Stimulated activated effector memory CD8-positive, alpha-beta T cell treated with anti-CD3 and anti-CD28 coated beads, Interleukin-12 subunit alpha, Interleukin-12 subunit beta, amount 100 ng/mL, for 72 hours (primary cell): ENCODE measurements around the gene YTHDF2.
"Not testable (repeated sequence)": the region's sequence is repeated elsewhere in the genome, so short reads cannot be mapped to it uniquely, and the experiment has no call there.

Experiments used
- ATAC-seq: fragments of 150-1000 bp; cut with Tn5 transposase; 2 replicates; pipeline ENCODE4 v1.10.0; 2021
- DNase-seq, 2 donors: peaks; one replicate each; pipeline ENCODE4 v3.0.0; 2021 to 2022; ENCODE audit warnings: low spot score in 2 of 2
- H3K27ac Mint-ChIP-seq: one replicate; pipeline ENCODE4 v1.8.0; 2022; ENCODE audit warnings: mild to moderate bottlenecking, mixed read lengths
- H3K36me3 Mint-ChIP-seq: one replicate; pipeline ENCODE4 v1.8.0; 2022; ENCODE audit warnings: mild to moderate bottlenecking, mixed read lengths
- H3K4me1 Mint-ChIP-seq: one replicate; pipeline ENCODE4 v1.8.0; 2022; ENCODE audit warnings: mixed read lengths
- H3K4me3 Mint-ChIP-seq: one replicate; pipeline ENCODE4 v1.8.0; 2022; ENCODE audit warnings: mild to moderate bottlenecking, mixed read lengths
- H3K9me3 Mint-ChIP-seq: one replicate; pipeline ENCODE4 v1.8.0; 2022; ENCODE audit warnings: mixed read lengths

The YTHDF2 gene

GRCh38 chr1:28736450-28737306 is at the start of gene YTHDF2:
YTHDF2 (plus strand) TSS chr1:28736940; CDS start chr1:28737121, 181 bp downstream.
- Mint-ChIP-seq H3K27ac (peak within 1 kb of the TSS; percentile 93), H3K9me3 (no peaks in the 10 kb centered on the region), H3K4me3 (peak within 1 kb of the TSS; percentile 84), H3K4me1 (peaks cover 19% of the 10 kb centered on the region), H3K36me3 (no peaks in the 10 kb centered on the region)
- ATAC-seq (peak; percentile 97), DNase-seq (peak; percentile 97 to 99)

DNA sequence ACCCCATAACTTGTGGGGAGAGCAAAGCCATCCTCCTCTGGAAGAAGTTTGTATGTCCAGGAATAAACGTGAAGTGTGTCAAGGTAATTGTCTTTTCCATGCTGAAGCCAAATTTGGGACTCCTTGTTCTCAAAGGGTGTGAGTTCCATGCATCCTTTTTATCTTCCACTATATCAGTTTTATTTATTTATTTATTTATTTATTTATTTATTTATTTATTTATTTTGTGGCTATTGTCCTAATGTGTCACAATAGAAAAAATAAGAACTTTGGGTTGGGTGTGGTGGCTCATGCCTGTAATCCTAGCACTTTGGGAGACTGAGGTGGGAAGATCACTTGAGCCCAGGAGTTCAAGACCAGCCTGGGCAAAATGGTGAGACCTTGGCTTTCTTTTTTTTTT is 45.1 kb upstream of the YTHDF2 start:
- DNase-seq, H3K4me1 Mint-ChIP-seq, ATAC-seq, H3K4me3 Mint-ChIP-seq, H3K27ac Mint-ChIP-seq, H3K9me3 Mint-ChIP-seq: not testable (repeated sequence)
- H3K36me3 Mint-ChIP-seq = peaks cover 85% of the 10 kb centered on the region

- no peaks in the 10 kb centered on the region for H3K4me1 Mint-ChIP-seq
- H3K4me3 Mint-ChIP-seq = no peak overlapping the region
- peaks cover 98% of the 10 kb centered on the region for H3K36me3 Mint-ChIP-seq
- DNase-seq (no peak), ATAC-seq (no peak)
- H3K9me3 Mint-ChIP-seq = no peaks in the 10 kb centered on the region
- H3K27ac Mint-ChIP-seq = no peak overlapping the region
Measured at GRCh38 chr1:28703629-28704028, 33.1 kb upstream of the YTHDF2 start.

GRCh38 chr1:28716336-28716735 is 20.4 kb upstream of the YTHDF2 start:
- no peak overlapping the region for H3K4me3 Mint-ChIP-seq
- H3K36me3 Mint-ChIP-seq = peaks cover 46% of the 10 kb centered on the region
- DNase-seq (no peak), ATAC-seq (no peak)
- no peaks in the 10 kb centered on the region for H3K4me1 Mint-ChIP-seq
- no peak overlapping the region for H3K27ac Mint-ChIP-seq
- H3K9me3 Mint-ChIP-seq = no peaks in the 10 kb centered on the region

- H3K4me3 Mint-ChIP-seq = no peak overlapping the region
- no peak for ATAC-seq
- no peaks in the 10 kb centered on the region for H3K9me3 Mint-ChIP-seq
- peaks cover 28% of the 10 kb centered on the region for H3K36me3 Mint-ChIP-seq
- H3K4me1 Mint-ChIP-seq = no peaks in the 10 kb centered on the region
- DNase-seq = no peak
- no peak overlapping the region for H3K27ac Mint-ChIP-seq
Measured at GRCh38 chr1:28718166-28718565, 18.6 kb upstream of the YTHDF2 start.

DNA sequence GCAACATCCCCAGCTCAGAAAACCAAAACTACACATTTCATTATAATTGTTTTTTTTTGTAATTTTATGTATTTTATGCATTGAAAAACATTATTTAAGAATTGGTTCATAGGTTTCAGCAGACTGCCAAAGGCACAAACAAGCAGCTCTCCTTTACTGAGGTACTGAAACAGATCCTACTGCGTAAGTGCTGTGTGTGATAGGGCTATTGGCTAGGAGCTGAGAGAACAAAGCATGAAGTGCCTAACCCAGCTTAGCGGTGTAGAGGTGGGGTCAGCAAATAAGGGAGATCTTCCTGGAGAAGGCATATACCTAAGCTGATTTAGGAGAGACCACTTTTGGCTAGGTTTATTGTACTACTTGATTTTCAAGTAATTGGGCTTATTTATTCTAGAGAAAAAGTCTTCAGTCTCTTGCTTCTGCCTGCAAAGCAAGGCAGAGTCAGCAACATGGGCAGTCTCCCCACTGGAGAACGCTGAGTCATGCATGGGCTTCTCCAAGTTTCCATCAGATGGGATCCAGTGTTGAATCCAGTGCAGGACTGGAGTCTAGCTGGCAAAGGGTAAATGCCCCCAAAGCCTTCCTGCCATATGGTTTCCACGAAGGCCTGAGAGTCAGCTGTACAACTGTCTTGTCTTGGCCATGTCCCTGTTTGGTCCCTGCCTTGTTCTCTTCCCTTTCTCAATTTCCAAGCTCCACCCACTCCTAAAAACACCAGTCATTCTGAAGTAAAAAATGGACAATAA is 18.0 kb upstream of the YTHDF2 start:
- H3K27ac Mint-ChIP-seq = no peak overlapping the region
- H3K36me3 Mint-ChIP-seq = peaks cover 22% of the 10 kb centered on the region
- no peaks in the 10 kb centered on the region for H3K9me3 Mint-ChIP-seq
- H3K4me3 Mint-ChIP-seq = no peak overlapping the region
- ATAC-seq (no peak), DNase-seq (no peak)
- no peaks in the 10 kb centered on the region for H3K4me1 Mint-ChIP-seq

- Mint-ChIP-seq H3K4me1 (no peaks in the 10 kb centered on the region), H3K27ac (no peak overlapping the region), H3K4me3 (no peak overlapping the region), H3K9me3 (no peaks in the 10 kb centered on the region), H3K36me3 (peaks cover 16% of the 10 kb centered on the region)
- no peak for ATAC-seq
- no peak for DNase-seq
Measured at GRCh38 chr1:28719332-28719619, 17.5 kb upstream of the YTHDF2 start.

- H3K4me1 Mint-ChIP-seq = no peaks in the 10 kb centered on the region
- H3K9me3 Mint-ChIP-seq = no peaks in the 10 kb centered on the region
- no peak overlapping the region for H3K27ac Mint-ChIP-seq
- H3K4me3 Mint-ChIP-seq = no peak overlapping the region
- ATAC-seq = no peak
- no peak for DNase-seq
- peaks cover 5% of the 10 kb centered on the region for H3K36me3 Mint-ChIP-seq
Measured at GRCh38 chr1:28720376-28720775, 16.4 kb upstream of the YTHDF2 start.

DNA sequence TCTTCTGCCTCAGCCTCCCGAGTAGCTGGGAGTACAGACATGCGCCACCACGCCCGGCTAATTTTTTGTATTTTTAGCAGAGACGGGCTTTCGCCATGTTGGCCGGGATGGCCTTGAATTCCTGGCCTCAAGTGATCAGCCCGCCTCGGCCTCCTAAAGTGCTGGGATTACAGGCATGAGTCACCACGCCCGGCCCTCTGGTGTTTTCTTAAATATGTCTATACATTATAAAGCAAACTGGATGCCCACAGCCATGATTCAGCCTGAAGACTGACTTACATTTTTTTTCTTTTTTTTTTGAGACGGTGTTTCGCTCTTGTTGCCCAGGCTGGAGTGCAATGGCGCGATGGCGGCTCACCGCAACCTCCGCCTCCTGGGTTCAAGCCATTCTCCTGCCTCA is 14.8 kb upstream of the YTHDF2 start:
- not testable (repeated sequence) for H3K9me3 Mint-ChIP-seq, H3K36me3 Mint-ChIP-seq, ATAC-seq, H3K27ac Mint-ChIP-seq, H3K4me3 Mint-ChIP-seq, DNase-seq, H3K4me1 Mint-ChIP-seq

DNA sequence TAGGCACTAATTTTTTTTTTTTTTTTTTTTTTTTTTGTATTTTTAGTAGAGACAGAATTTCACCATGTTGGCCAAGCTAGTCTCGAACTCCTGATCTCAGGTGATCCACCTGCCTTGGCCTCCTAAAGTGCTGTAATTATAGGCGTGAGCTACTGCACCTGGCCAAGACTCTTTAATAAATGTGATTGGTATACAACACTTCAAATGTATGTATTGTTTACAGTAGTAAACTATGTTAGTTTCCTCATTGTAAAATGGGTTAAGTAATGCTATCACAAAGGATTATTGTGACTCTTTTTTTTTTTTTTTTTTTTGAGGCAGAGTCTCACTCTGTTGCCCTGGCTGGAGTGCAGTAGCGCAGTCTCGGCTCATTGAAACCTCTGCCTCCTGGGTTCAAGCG is 11.4 kb upstream of the YTHDF2 start:
- H3K9me3 Mint-ChIP-seq, ATAC-seq, H3K36me3 Mint-ChIP-seq, H3K27ac Mint-ChIP-seq, H3K4me3 Mint-ChIP-seq, H3K4me1 Mint-ChIP-seq, DNase-seq: not testable (repeated sequence)

- peak overlapping the region; percentile 93 for H3K27ac Mint-ChIP-seq
- DNase-seq = no peak
- no peaks in the 10 kb centered on the region for H3K36me3 Mint-ChIP-seq
- no peak for ATAC-seq
- no peaks in the 10 kb centered on the region for H3K9me3 Mint-ChIP-seq
- H3K4me3 Mint-ChIP-seq = peak overlapping the region; percentile 84
- H3K4me1 Mint-ChIP-seq = peaks cover 19% of the 10 kb centered on the region
Measured at GRCh38 chr1:28735961-28736449, 735 bp upstream of the YTHDF2 start.

GRCh38 chr1:28737307-28738132 is 780 bp downstream of the YTHDF2 start:
- ATAC-seq (peak; percentile 4), DNase-seq (peak; percentile 20 to 74)
- Mint-ChIP-seq H3K9me3 (no peaks in the 10 kb centered on the region), H3K4me1 (peaks cover 25% of the 10 kb centered on the region), H3K27ac (peak overlapping the region; percentile 93), H3K36me3 (no peaks in the 10 kb centered on the region), H3K4me3 (peak overlapping the region; percentile 84)

- no peak overlapping the region for H3K27ac Mint-ChIP-seq
- DNase-seq = no peak
- H3K4me1 Mint-ChIP-seq = peaks cover 40% of the 10 kb centered on the region
- ATAC-seq = no peak
- H3K9me3 Mint-ChIP-seq = no peaks in the 10 kb centered on the region
- H3K36me3 Mint-ChIP-seq = no peaks in the 10 kb centered on the region
- H3K4me3 Mint-ChIP-seq = no peak overlapping the region
Measured at GRCh38 chr1:28740118-28740517, 3.4 kb downstream of the YTHDF2 start.

GRCh38 chr1:28744184-28744583 is 7.4 kb downstream of the YTHDF2 start:
- H3K9me3 Mint-ChIP-seq = no peaks in the 10 kb centered on the region
- H3K4me1 Mint-ChIP-seq = peaks cover 50% of the 10 kb centered on the region
- ATAC-seq = peak; percentile 93
- peak overlapping the region; percentile 54 for H3K4me3 Mint-ChIP-seq
- no peaks in the 10 kb centered on the region for H3K36me3 Mint-ChIP-seq
- peak overlapping the region; percentile 0 for H3K27ac Mint-ChIP-seq
- no peak for DNase-seq

- H3K27ac Mint-ChIP-seq = peak overlapping the region; percentile 71
- H3K36me3 Mint-ChIP-seq = no peaks in the 10 kb centered on the region
- peak overlapping the region; percentile 17 for H3K4me3 Mint-ChIP-seq
Measured at GRCh38 chr1:28745653-28746173, 9.0 kb downstream of the YTHDF2 start.

More at GRCh38 chr1:28745653-28746173, 9.0 kb downstream of the YTHDF2 start:
- H3K9me3 Mint-ChIP-seq = no peaks in the 10 kb centered on the region
- H3K4me1 Mint-ChIP-seq = peaks cover 53% of the 10 kb centered on the region
- DNase-seq (no peak), ATAC-seq (no peak)
